Kidney tubule cell (primary cell): Measurements from ENCODE around the gene PWP1.

ENCODE experiments used
- DNase-seq: peaks from one replicate; pipeline ENCODE4 v3.0.0-alpha.2; 2018; ENCODE audit warnings: low spot score

Gene PWP1

GRCh38 chr12:107685360-107686248, at the start of gene PWP1:
Gene PWP1 (plus strand): TSS chr12:107685799. CDS start chr12:107685900, 101 bp downstream.
- peak; percentile 96 for DNase-seq

GRCh38 chr12:107641154-107641553, 44.4 kb upstream of the PWP1 start:
- DNase-seq, result no peak

- DNase-seq, result no peak
Observed at GRCh38 chr12:107642240-107642639, 43.4 kb upstream of the PWP1 start.

- no peak for DNase-seq
Observed at GRCh38 chr12:107645630-107646333, 39.8 kb upstream of the PWP1 start.

GRCh38 chr12:107646436-107646835, 39.2 kb upstream of the PWP1 start:
- DNase-seq, result no peak

- DNase-seq, result no peak
Observed at GRCh38 chr12:107649661-107650061, 35.9 kb upstream of the PWP1 start.

GRCh38 chr12:107650977-107651376, 34.6 kb upstream of the PWP1 start:
- DNase-seq, result no peak

- DNase-seq, result peak; percentile 12
Observed at GRCh38 chr12:107651571-107652449, 33.8 kb upstream of the PWP1 start.

GRCh38 chr12:107653519-107653918, 32.1 kb upstream of the PWP1 start:
- DNase-seq, result no peak

- DNase-seq, result no peak
Observed at GRCh38 chr12:107654873-107655272, 30.7 kb upstream of the PWP1 start.

GRCh38 chr12:107655281-107656065, 30.1 kb upstream of the PWP1 start:
- DNase-seq, result no peak

GRCh38 chr12:107656302-107656701, 29.3 kb upstream of the PWP1 start:
- DNase-seq, result no peak

GRCh38 chr12:107657133-107657532, 28.5 kb upstream of the PWP1 start:
- DNase-seq, result no peak

GRCh38 chr12:107657621-107658020, 28.0 kb upstream of the PWP1 start:
- DNase-seq, result no peak

GRCh38 chr12:107660235-107660634, 25.4 kb upstream of the PWP1 start:
- DNase-seq, result peak; percentile 31

- no peak for DNase-seq
Observed at GRCh38 chr12:107660861-107661415, 24.7 kb upstream of the PWP1 start.

GRCh38 chr12:107661830-107662229, 23.8 kb upstream of the PWP1 start:
- DNase-seq, result peak; percentile 30

GRCh38 chr12:107662484-107662883, 23.1 kb upstream of the PWP1 start:
- DNase-seq, result no peak

GRCh38 chr12:107663277-107663676, 22.3 kb upstream of the PWP1 start:
- no peak for DNase-seq

- DNase-seq, result no peak
Observed at GRCh38 chr12:107666009-107666408, 19.6 kb upstream of the PWP1 start.

- DNase-seq, result no peak
Observed at GRCh38 chr12:107667464-107667863, 18.1 kb upstream of the PWP1 start.
